Measurements from ENCODE around the gene ENPEP.

DNA sequence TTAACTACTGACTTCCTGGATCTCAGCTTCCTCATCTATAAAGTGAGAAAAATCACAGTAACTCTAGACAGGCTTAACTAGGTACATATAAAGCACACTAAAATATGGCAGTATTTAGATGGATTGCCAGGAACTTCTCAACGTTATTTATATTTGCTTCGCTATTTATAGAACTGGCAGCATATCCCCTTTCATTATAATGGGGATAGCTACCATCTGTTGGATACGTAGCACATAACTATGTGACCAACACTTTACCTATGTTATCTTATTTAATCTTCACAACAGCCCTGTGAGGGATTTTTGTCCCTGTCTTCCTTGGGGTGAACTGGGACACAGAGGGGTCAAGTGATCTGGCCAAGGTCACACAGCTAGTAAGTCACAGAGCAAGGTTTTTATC lies 64.6 kb downstream of the ENPEP start:
- TF ChIP-seq EGR1 (IDR thresholded peaks at IDR 0.05; ENCODE audit: low read depth in 2 of 2) (no peak), TAF1 (conservative IDR thresholded peaks at IDR 0.05) (no peak)
